ENCODE data around the gene MED7. TPM values are rescaled to one million over a fixed set of nuclear protein-coding genes. Genes with fewer than 3 reads are reported as not detected.

The MED7 gene
- total RNA-seq, 1 experiment from 2014 or later = 11.2 TPM

- no peaks in the 10 kb centered on the region for H3K36me3 Mint-ChIP-seq
- no peak for TF ChIP-seq NFATC4 (CRISPR knock-in tag; IDR thresholded peaks at IDR 0.05)
- no peak for TF ChIP-seq ZNF512 (CRISPR knock-in tag; IDR thresholded peaks at IDR 0.05; ENCODE audit: borderline replicate concordance)
- no peak for TF ChIP-seq KAT7 (CRISPR knock-in tag; IDR thresholded peaks at IDR 0.05; ENCODE audit: borderline replicate concordance)
- TF ChIP-seq, protein P1, sequence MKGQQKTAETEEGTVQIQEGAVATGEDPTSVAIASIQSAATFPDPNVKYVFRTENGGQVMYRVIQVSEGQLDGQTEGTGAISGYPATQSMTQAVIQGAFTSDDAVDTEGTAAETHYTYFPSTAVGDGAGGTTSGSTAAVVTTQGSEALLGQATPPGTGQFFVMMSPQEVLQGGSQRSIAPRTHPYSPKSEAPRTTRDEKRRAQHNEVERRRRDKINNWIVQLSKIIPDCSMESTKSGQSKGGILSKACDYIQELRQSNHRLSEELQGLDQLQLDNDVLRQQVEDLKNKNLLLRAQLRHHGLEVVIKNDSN (CRISPR knock-in tag; IDR thresholded peaks at IDR 0.05) = no peak
- TF ChIP-seq, protein P2, sequence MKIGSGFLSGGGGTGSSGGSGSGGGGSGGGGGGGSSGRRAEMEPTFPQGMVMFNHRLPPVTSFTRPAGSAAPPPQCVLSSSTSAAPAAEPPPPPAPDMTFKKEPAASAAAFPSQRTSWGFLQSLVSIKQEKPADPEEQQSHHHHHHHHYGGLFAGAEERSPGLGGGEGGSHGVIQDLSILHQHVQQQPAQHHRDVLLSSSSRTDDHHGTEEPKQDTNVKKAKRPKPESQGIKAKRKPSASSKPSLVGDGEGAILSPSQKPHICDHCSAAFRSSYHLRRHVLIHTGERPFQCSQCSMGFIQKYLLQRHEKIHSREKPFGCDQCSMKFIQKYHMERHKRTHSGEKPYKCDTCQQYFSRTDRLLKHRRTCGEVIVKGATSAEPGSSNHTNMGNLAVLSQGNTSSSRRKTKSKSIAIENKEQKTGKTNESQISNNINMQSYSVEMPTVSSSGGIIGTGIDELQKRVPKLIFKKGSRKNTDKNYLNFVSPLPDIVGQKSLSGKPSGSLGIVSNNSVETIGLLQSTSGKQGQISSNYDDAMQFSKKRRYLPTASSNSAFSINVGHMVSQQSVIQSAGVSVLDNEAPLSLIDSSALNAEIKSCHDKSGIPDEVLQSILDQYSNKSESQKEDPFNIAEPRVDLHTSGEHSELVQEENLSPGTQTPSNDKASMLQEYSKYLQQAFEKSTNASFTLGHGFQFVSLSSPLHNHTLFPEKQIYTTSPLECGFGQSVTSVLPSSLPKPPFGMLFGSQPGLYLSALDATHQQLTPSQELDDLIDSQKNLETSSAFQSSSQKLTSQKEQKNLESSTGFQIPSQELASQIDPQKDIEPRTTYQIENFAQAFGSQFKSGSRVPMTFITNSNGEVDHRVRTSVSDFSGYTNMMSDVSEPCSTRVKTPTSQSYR (CRISPR knock-in tag; IDR thresholded peaks at IDR 0.05) = no peak
- CTCF ChIA-PET = no interaction called here
- peaks cover 67% of the 10 kb centered on the region for H3K27me3 Mint-ChIP-seq (ENCODE audit: low read depth)
- H3K4me1 Mint-ChIP-seq = no peaks in the 10 kb centered on the region
- DNase-seq (ENCODE audit: low spot score) (no peak), ATAC-seq (no peak)
- H3K4me3 Mint-ChIP-seq = no peak overlapping the region
- 0 out of 2 replicates have a peak, but pooled peaks cover 3% of the 10 kb centered on the region for H3K9me3 Mint-ChIP-seq
- no peak overlapping the region for H3K27ac Mint-ChIP-seq
- POLR2A ChIA-PET = no interaction called here
Observed at GRCh38 chr5:157184117-157184670, 41.5 kb upstream of the MED7 start.

- ChIA-PET POLR2A (no interaction called here), CTCF (interaction anchor here (1.0 kb wide), 1 partner anchor 146 kb away, joined by 3 read pairs; no protein-coding TSS in a partner anchor)
- Mint-ChIP-seq H3K4me1 (no peaks in the 10 kb centered on the region), H3K36me3 (no peaks in the 10 kb centered on the region), H3K4me3 (no peak overlapping the region), H3K27me3 (ENCODE audit: low read depth) (peaks cover 47% of the 10 kb centered on the region), H3K27ac (no peak overlapping the region), H3K9me3 (peaks cover 7% of the 10 kb centered on the region; the same call in 1 of the 2 replicates)
- TF ChIP-seq, protein P3, sequence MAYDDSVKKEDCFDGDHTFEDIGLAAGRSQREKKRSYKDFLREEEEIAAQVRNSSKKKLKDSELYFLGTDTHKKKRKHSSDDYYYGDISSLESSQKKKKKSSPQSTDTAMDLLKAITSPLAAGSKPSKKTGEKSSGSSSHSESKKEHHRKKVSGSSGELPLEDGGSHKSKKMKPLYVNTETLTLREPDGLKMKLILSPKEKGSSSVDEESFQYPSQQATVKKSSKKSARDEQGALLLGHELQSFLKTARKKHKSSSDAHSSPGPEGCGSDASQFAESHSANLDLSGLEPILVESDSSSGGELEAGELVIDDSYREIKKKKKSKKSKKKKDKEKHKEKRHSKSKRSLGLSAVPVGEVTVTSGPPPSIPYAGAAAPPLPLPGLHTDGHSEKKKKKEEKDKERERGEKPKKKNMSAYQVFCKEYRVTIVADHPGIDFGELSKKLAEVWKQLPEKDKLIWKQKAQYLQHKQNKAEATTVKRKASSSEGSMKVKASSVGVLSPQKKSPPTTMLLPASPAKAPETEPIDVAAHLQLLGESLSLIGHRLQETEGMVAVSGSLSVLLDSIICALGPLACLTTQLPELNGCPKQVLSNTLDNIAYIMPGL (CRISPR knock-in tag; IDR thresholded peaks at IDR 0.05) = no peak
- ATAC-seq (no peak), DNase-seq (ENCODE audit: low spot score) (no peak)
Observed at GRCh38 chr5:157182143-157182757, 39.6 kb upstream of the MED7 start.

DNA sequence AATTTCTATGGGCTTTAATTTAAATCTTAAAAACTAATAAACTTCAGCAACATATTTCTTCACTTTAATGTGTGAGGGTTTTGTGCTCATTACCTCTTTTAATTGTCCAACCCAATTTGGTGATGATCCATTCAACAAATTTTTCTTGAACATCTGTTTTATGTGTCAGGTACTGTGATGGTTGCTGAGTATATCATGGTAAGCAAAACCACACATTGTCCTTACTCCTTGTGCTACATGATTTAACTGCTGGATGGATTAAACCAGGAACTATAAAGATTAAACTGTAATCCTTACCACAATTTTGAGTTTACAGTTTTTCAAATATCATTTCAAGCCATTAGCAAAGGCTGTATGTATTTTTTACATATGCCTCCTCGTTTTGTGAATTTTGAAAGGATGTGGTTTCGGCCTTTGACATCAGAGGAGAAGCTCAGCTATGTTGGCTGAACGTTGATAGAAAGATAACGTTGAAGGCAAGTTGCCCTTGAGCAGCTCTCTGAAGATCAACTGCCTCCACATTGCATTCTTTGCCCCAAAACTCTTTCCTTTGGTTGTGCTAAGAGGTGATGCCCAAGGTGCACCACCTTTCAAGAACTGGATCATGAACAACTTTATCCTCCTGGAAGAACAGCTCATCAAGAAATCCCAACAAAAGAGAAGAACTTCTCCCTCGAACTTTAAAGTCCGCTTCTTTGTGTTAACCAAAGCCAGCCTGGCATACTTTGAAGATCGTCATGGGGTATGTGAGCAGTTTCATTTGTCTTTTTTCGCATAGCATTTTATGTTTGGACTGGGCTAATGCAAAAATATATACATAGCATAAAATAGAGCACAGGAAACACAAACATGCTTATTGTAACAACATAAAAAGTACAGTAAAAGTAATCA lies 38.0 kb upstream of the MED7 start, which contains the start of gene ITK:
Gene ITK (plus strand): TSS at position 467 of the 891 bp plus-strand sequence. CDS start 138 bp downstream, at position 605.
- H3K36me3 Mint-ChIP-seq = no peaks in the 10 kb centered on the region
- peaks cover 7% of the 10 kb centered on the region; the same call in 1 of the 2 replicates for H3K9me3 Mint-ChIP-seq
- ATAC-seq (no peak), DNase-seq (ENCODE audit: low spot score) (no peak)
- no peak within 1 kb of the TSS for H3K27ac Mint-ChIP-seq
- H3K4me3 Mint-ChIP-seq = no peak within 1 kb of the TSS
- ChIA-PET CTCF (no interaction called here), POLR2A (no interaction called here)
- no peaks in the 10 kb centered on the region for H3K4me1 Mint-ChIP-seq
- peaks cover 31% of the 10 kb centered on the region for H3K27me3 Mint-ChIP-seq (ENCODE audit: low read depth)
- TF ChIP-seq MXD4 (CRISPR knock-in tag; IDR thresholded peaks at IDR 0.05; ENCODE audit: borderline replicate concordance) (no peak), PRRX2 (CRISPR knock-in tag; IDR thresholded peaks at IDR 0.05) (no peak), E2F1 (CRISPR knock-in tag; IDR thresholded peaks at IDR 0.05) (no peak), EMX1 (CRISPR knock-in tag; IDR thresholded peaks at IDR 0.05) (no peak), IRF2 (CRISPR knock-in tag; IDR thresholded peaks at IDR 0.05; ENCODE audit: borderline replicate concordance, low read depth) (no peak), ZNF532 (CRISPR knock-in tag; IDR thresholded peaks at IDR 0.05; ENCODE audit: borderline replicate concordance) (no peak)
- TF ChIP-seq, protein P4, sequence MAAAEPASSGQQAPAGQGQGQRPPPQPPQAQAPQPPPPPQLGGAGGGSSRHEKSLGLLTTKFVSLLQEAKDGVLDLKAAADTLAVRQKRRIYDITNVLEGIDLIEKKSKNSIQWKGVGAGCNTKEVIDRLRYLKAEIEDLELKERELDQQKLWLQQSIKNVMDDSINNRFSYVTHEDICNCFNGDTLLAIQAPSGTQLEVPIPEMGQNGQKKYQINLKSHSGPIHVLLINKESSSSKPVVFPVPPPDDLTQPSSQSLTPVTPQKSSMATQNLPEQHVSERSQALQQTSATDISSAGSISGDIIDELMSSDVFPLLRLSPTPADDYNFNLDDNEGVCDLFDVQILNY (CRISPR knock-in tag; IDR thresholded peaks at IDR 0.05) = no peak

Data from WTC11 (cell line).